Panc1 (cell line): ENCODE measurements around the gene ZFAND3. TPM values are rescaled to one million over a fixed set of nuclear protein-coding genes. Genes with fewer than 3 reads are reported as not detected.

Experiments
- ATAC-seq: fragments of 200-7000 bp; cut with Tn5 transposase; 2 replicates; pipeline ENCODE4 v1.9.1; 2020; ENCODE audit warnings: mild to moderate bottlenecking, moderate library complexity
- BruUV-seq: library from RNA; stranded (reverse); fragments of 400-500 nt; replicated peaks from 2 replicates; lab custom pipeline; 2021; lab: Mats Ljungman, UMichigan
- CTCF ChIA-PET: fragments of 300-600 bp; sonication (Branson Sonifier 250); formaldehyde crosslinking; loops from one replicate; lab custom pipeline; 2022; ENCODE audit warnings: antibody characterized with exemption; lab: Charles Lee
- POLR2A ChIA-PET: fragments of 300-600 bp; sonication (Branson Sonifier 250); formaldehyde crosslinking; loops from one replicate; lab custom pipeline; 2022; ENCODE audit warnings: antibody characterized with exemption; lab: Charles Lee
- DNase-seq: peaks from one replicate; pipeline ENCODE4 v3.0.0-alpha.2; 2010; ENCODE audit warnings: low read depth, low spot score
- H3K27ac ChIP-seq: 2 replicates; pipeline ENCODE4 v1.5.1; 2011; ENCODE audit warnings: mild to moderate bottlenecking, low read length, inconsistent platforms
- H3K27me3 ChIP-seq: fragments of 200-500 bp; sonication (Bioruptor generic); 2 replicates; pipeline ENCODE4 v1.6.0; 2014; ENCODE audit warnings: low read length, inconsistent platforms; ENCODE audit not compliant: control insufficient read depth, insufficient read depth
- H3K36me3 ChIP-seq: fragments of 200-500 bp; sonication (Bioruptor generic); 2 replicates; pipeline ENCODE4 v1.5.1; 2014; ENCODE audit warnings: inconsistent platforms, mild to moderate bottlenecking, low read length, moderate library complexity; ENCODE audit not compliant: control insufficient read depth, insufficient read depth
- H3K4me1 ChIP-seq: 2 replicates; pipeline ENCODE4 v1.5.1; 2011; ENCODE audit warnings: inconsistent platforms, mild to moderate bottlenecking, low read length, moderate library complexity; ENCODE audit not compliant: control insufficient read depth, insufficient read depth
- H3K4me3 ChIP-seq, 2 experiments: 2 replicates each; pipeline ENCODE4 v1.5.1; 2011 to 2012; ENCODE audit warnings: low read depth in 2 of 2, low read length in 2 of 2, mild to moderate bottlenecking in 2 of 2, inconsistent platforms in 1 of 2, moderate library complexity in 1 of 2
- H3K9me3 ChIP-seq: fragments of 200-500 bp; sonication (Bioruptor generic); 2 replicates; pipeline ENCODE4 v1.5.1; 2014; ENCODE audit warnings: low read depth, mild to moderate bottlenecking, inconsistent platforms, low read length, moderate library complexity; ENCODE audit not compliant: control insufficient read depth, insufficient read depth
- POLR2AphosphoS5 ChIP-seq: IDR thresholded peaks from 2 replicates; pipeline ENCODE4 v1.6.1; 2012; ENCODE audit warnings: mild to moderate bottlenecking, low read depth, low read length, moderate library complexity
- SIN3A ChIP-seq: IDR thresholded peaks from 2 replicates; pipeline ENCODE4 v1.6.1; 2012; ENCODE audit warnings: low read depth, mild to moderate bottlenecking, low read length, moderate library complexity, borderline replicate concordance; ENCODE audit not compliant: insufficient read depth
- TCF7L2 ChIP-seq: IDR thresholded peaks from 2 replicates; pipeline ENCODE4 v1.6.1; 2011; ENCODE audit warnings: mild to moderate bottlenecking, low read depth, low read length, inconsistent platforms
- in situ Hi-C: cut with HindIII; loops from 2 replicates; pipeline ENCODE4 v1.10.0; 2016; ENCODE audit warnings: low sequenced_read_pairs, low pct_unique_long_range_greater_than_20kb
- intact Hi-C: fragments of 100-400 bp; cut with micrococcal nuclease; formaldehyde crosslinking; loops from one replicate; pipeline ENCODE4 v1.10.0; 2022; ENCODE audit not compliant: unreplicated experiment
- total RNA-seq: library from RNA; stranded (reverse); gene quantifications from one replicate; pipeline ENCODE4 v1.2.1, GENCODE V29; 2021; ENCODE audit not compliant: unreplicated experiment
- TF ChIP-seq, protein P1 (sequence below): fragments of 450-650 bp; IDR thresholded peaks from 2 replicates; pipeline ENCODE4 v1.5.1; 2017; ENCODE audit warnings: mild to moderate bottlenecking
- TF ChIP-seq, protein P2 (sequence below), 2 experiments: IDR thresholded peaks; 2 replicates each; pipeline ENCODE4 v1.6.1; 2011 to 2012; ENCODE audit warnings: low read depth in 2 of 2, control low read depth in 1 of 2, low read length in 1 of 2, mild to moderate bottlenecking in 1 of 2, moderate library complexity in 1 of 2; ENCODE audit not compliant: insufficient read depth in 1 of 2

ZFAND3 gene
- total RNA-seq, 1 experiment from 2014 or later, result 95.9 TPM

DNA sequence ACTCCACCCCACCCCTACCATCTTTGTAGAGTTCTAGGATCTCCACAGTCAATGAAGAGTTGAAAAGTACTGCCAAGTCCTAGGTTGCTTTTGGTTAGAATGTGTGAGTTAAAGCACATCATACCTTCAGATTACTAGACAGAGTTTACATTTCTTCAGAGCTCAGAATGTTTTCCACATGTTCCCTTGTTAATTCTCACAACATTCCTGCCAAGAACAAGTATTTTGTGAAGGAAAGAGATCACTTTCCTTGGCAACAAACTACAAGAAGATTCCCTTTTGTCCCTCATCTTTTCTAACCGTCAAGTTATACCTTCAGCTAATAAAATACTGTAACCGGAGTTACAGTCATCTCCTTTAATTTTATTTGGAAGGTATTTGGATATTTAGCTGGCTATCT, 266.8 kb downstream of the ZFAND3 start:
- H3K27ac ChIP-seq, result no peak overlapping the region
- ChIA-PET POLR2A (no interaction called here), CTCF (no interaction called here)
- DNase-seq (no peak), ATAC-seq (no peak)
- 0 out of 2 replicates have a peak, but pooled peaks cover 4% of the 10 kb centered on the region for H3K36me3 ChIP-seq
- no peaks in the 10 kb centered on the region for H3K27me3 ChIP-seq
- H3K9me3 ChIP-seq, result no peaks in the 10 kb centered on the region
- intact Hi-C loops, result no loop called here
- TF ChIP-seq, protein P1, sequence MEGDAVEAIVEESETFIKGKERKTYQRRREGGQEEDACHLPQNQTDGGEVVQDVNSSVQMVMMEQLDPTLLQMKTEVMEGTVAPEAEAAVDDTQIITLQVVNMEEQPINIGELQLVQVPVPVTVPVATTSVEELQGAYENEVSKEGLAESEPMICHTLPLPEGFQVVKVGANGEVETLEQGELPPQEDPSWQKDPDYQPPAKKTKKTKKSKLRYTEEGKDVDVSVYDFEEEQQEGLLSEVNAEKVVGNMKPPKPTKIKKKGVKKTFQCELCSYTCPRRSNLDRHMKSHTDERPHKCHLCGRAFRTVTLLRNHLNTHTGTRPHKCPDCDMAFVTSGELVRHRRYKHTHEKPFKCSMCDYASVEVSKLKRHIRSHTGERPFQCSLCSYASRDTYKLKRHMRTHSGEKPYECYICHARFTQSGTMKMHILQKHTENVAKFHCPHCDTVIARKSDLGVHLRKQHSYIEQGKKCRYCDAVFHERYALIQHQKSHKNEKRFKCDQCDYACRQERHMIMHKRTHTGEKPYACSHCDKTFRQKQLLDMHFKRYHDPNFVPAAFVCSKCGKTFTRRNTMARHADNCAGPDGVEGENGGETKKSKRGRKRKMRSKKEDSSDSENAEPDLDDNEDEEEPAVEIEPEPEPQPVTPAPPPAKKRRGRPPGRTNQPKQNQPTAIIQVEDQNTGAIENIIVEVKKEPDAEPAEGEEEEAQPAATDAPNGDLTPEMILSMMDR, result no peak
- TF ChIP-seq POLR2AphosphoS5, result no peak
- TF ChIP-seq, protein P2, sequence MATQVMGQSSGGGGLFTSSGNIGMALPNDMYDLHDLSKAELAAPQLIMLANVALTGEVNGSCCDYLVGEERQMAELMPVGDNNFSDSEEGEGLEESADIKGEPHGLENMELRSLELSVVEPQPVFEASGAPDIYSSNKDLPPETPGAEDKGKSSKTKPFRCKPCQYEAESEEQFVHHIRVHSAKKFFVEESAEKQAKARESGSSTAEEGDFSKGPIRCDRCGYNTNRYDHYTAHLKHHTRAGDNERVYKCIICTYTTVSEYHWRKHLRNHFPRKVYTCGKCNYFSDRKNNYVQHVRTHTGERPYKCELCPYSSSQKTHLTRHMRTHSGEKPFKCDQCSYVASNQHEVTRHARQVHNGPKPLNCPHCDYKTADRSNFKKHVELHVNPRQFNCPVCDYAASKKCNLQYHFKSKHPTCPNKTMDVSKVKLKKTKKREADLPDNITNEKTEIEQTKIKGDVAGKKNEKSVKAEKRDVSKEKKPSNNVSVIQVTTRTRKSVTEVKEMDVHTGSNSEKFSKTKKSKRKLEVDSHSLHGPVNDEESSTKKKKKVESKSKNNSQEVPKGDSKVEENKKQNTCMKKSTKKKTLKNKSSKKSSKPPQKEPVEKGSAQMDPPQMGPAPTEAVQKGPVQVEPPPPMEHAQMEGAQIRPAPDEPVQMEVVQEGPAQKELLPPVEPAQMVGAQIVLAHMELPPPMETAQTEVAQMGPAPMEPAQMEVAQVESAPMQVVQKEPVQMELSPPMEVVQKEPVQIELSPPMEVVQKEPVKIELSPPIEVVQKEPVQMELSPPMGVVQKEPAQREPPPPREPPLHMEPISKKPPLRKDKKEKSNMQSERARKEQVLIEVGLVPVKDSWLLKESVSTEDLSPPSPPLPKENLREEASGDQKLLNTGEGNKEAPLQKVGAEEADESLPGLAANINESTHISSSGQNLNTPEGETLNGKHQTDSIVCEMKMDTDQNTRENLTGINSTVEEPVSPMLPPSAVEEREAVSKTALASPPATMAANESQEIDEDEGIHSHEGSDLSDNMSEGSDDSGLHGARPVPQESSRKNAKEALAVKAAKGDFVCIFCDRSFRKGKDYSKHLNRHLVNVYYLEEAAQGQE (IDR thresholded peaks at IDR 0.05; ENCODE audit: insufficient read depth in 1 of 2, low read depth in 2 of 2, low read length in 1 of 2), result no peak
- H3K4me3 ChIP-seq, result no peak overlapping the region
- in situ Hi-C loops, result no loop called here
- BruUV-seq, result no TSS peak
- no peaks in the 10 kb centered on the region for H3K4me1 ChIP-seq

DNA sequence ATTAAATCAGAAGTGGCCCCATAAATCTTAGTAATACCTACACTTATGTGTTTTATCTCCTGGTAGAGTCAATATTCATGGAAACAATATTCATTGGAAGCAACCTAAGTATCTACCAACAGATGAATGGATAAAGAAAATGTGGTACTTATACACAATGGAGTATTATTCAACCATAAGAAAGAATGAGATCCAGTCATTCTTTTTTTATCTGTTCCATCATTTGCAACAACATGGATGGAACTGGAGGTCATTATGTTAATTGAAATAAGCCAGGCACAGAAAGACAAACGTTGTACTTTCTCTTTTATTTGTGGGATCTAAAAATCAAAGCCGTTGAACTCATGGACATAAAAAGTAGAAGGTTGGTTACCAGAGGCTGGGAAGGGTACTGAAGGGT, 268.5 kb downstream of the ZFAND3 start:
- ChIA-PET POLR2A (no interaction called here), CTCF (no interaction called here)
- Histone ChIP-seq H3K4me1 (no peaks in the 10 kb centered on the region), H3K36me3 (0 out of 2 replicates have a peak, but pooled peaks cover 2% of the 10 kb centered on the region), H3K4me3 (no peak overlapping the region), H3K9me3 (no peaks in the 10 kb centered on the region), H3K27ac (no peak overlapping the region), H3K27me3 (no peaks in the 10 kb centered on the region)
- BruUV-seq, result no TSS peak
- TF ChIP-seq SIN3A, result no peak
- TF ChIP-seq, protein P2 (IDR thresholded peaks at IDR 0.05; ENCODE audit: insufficient read depth in 1 of 2, low read depth in 2 of 2, low read length in 1 of 2), result no peak
- TF ChIP-seq POLR2AphosphoS5, result no peak
- TF ChIP-seq, protein P1, result no peak
- no peak for TF ChIP-seq TCF7L2
- DNase-seq, result no peak
- ATAC-seq, result no peak
- intact Hi-C loops (no loop called here), in situ Hi-C loops (no loop called here)
